Effector memory CD4-positive, alpha-beta T cell (primary cell): ENCODE measurements around the gene GARRE1.
"Not testable (repeated sequence)": the region's sequence is repeated elsewhere in the genome, so short reads cannot be mapped to it uniquely, and the experiment has no call there.

Experiments used
- DNase-seq, 3 donors: peaks; one replicate each; pipeline ENCODE4 v3.0.0-alpha.2; 2020
- H3K27ac ChIP-seq: 2 replicates; pipeline ENCODE4 v1.7.0; 2013; ENCODE audit warnings: mild to moderate bottlenecking, low read length, moderate library complexity; ENCODE audit not compliant: insufficient read depth, poor library complexity, severe bottlenecking
- H3K27me3 ChIP-seq: replicated peaks from 2 replicates; pipeline ENCODE4 v1.7.0; 2013; ENCODE audit warnings: mild to moderate bottlenecking, low read length; ENCODE audit not compliant: insufficient read depth, control insufficient read depth, poor library complexity, severe bottlenecking
- H3K36me3 ChIP-seq: 2 replicates; pipeline ENCODE4 v1.7.0; 2013; ENCODE audit warnings: mild to moderate bottlenecking, low read length, moderate library complexity; ENCODE audit not compliant: control insufficient read depth, insufficient read depth
- H3K4me1 ChIP-seq: 2 replicates; pipeline ENCODE4 v1.7.0; 2013; ENCODE audit warnings: low read length, mild to moderate bottlenecking; ENCODE audit not compliant: control insufficient read depth, insufficient read depth, poor library complexity, severe bottlenecking
- H3K4me3 ChIP-seq: 2 replicates; pipeline ENCODE4 v1.7.0; 2013; ENCODE audit warnings: low read length, low read depth, mild to moderate bottlenecking; ENCODE audit not compliant: insufficient read depth, poor library complexity, severe bottlenecking
- H3K9me3 ChIP-seq: 2 replicates; pipeline ENCODE4 v1.7.0; 2013; ENCODE audit warnings: mild to moderate bottlenecking, low read length, moderate library complexity; ENCODE audit not compliant: control insufficient read depth

The GARRE1 gene

DNA sequence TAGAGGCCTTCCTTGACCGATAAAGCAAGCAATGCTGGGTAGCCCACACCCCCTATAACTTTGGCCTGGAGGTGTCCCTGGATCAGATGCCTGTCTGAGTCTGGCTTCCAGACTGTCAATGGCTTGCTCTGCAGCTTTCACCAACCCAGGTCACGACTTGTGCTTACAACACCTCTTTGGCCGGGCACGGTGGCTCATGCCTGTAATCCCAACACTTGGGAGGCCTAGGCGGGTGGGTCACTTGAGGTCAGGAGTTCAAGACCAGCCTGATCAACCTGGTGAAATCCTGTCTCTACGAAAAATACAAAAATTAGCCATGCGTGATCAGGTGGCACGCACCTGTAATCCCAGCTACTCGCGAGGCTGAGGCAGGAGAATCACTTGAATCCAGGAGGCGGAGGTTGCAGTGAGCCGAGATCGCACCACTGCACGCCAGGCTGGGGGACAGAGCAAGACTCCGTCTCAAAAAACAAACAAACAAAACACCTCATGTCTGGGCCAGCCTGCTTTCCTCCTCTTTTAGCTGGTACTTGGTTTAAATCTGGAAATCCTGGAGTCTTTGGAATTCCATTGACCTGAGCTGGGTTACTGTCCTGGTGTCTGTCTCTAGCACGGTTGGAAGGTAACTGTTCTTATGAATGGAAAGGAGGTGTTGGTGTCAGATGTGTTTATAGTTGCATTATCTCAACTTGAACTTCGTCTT is 10.3 kb upstream of the GARRE1 start:
- Histone ChIP-seq H3K27ac (no peak overlapping the region), H3K36me3 (no peaks in the 10 kb centered on the region), H3K4me1 (no peaks in the 10 kb centered on the region), H3K9me3 (no peaks in the 10 kb centered on the region), H3K4me3 (no peak overlapping the region), H3K27me3 (no peaks in the 10 kb centered on the region)
- DNase-seq = no peak

DNA sequence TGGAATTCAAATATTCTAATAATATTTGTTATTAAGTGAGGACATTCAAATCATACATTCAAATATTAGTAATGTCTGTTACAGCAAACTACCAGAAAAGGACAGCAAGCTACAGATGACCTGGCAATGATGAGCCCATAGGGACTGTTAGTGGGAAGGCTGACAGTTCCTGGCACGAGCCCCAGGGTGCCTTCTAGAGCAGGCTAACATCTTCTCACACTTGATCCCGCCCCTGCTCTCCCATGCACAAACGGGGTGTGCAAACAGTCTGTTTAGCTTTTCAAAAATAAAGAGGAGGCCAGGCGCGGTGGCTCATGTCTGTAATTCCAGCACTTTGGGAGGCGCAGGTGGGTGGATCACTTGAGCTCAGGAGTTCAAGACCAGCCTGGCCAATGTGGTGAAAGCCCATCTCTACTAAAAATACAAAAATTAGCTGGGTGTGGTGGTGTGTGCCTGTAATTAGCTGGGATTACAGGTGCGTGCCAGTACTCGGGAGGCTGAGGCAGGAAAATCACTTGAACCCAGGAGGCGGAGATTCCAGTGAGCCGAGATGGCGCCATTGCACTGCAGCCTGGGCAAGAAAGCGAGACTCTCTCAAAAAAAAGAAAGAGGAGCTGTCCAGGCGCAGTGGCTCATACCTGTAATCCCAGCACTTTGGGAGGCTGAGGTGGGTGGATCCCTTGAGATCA is 9.6 kb upstream of the GARRE1 start:
- Histone ChIP-seq H3K4me3 (no peak overlapping the region), H3K36me3 (no peaks in the 10 kb centered on the region), H3K9me3 (no peaks in the 10 kb centered on the region), H3K4me1 (no peaks in the 10 kb centered on the region), H3K27me3 (no peaks in the 10 kb centered on the region), H3K27ac (no peak overlapping the region)
- DNase-seq = no peak

DNA sequence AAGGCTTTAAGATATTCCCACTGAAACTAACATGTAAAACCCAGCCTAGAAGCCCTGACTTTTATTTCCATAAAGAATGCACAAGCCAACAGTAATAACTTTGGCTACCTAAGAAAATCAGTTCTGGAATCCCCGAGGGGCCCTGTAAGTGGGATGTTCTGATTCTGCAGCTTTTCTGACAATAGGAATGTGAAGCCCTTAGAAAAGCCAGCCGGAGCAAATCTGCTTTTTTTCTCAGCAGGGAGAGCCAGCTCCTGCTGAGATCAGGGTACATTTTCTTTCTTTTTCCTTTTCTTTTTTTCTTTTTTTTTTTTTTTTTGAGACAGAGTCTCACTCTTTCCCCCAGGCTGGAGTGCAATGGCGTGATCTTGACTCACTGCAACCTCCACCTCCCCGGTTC is 8.0 kb upstream of the GARRE1 start:
- DNase-seq = no peak
- Histone ChIP-seq H3K27ac (no peak overlapping the region), H3K36me3 (no peaks in the 10 kb centered on the region), H3K9me3 (no peaks in the 10 kb centered on the region), H3K4me1 (no peaks in the 10 kb centered on the region), H3K4me3 (no peak overlapping the region), H3K27me3 (no peaks in the 10 kb centered on the region)

DNA sequence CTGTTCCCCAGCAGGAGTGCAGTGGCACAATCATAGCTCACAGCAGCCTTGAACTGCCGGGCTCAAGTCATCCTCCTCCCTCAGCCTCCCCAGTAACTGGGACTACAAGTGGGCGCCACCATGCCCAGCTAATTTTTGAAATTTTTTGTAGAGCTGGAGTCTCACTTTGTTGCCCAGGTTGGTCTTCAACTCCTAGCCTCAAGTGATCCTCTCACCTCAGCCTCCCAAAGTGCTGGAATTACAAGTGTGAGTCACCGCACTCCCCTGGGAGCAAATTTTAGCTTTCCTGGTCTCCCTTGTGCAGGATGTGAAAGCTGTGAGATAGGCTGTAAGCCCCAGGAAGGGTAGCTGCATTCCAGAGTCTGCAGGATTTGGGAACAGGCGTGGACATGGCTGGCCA is 5.4 kb upstream of the GARRE1 start:
- Histone ChIP-seq H3K4me1 (no peaks in the 10 kb centered on the region), H3K27me3 (no peaks in the 10 kb centered on the region), H3K4me3 (no peak overlapping the region), H3K36me3 (no peaks in the 10 kb centered on the region), H3K27ac (no peak overlapping the region), H3K9me3 (no peaks in the 10 kb centered on the region)
- no peak for DNase-seq

DNA sequence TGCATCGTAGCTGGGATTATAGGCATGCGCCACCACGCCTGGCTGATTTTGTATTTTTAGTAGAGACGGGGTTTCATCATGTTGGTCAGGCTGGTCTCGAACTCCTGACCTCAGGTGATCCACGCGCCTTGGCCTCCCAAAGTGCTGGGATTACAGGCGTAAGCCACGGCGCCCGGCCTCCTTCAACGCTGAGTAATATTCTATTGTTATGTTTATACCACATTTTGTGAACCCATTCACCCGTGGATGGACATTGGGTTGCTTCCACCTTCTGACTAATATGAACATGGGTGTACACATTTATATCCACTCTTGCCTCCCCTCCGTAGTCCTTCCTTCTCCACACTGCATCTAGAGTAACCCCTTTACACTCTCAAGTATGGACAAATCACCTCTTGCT is 1.2 kb upstream of the GARRE1 start:
- H3K9me3 ChIP-seq, H3K4me3 ChIP-seq, H3K4me1 ChIP-seq, H3K36me3 ChIP-seq, H3K27ac ChIP-seq, DNase-seq, H3K27me3 ChIP-seq: not testable (repeated sequence)

DNA sequence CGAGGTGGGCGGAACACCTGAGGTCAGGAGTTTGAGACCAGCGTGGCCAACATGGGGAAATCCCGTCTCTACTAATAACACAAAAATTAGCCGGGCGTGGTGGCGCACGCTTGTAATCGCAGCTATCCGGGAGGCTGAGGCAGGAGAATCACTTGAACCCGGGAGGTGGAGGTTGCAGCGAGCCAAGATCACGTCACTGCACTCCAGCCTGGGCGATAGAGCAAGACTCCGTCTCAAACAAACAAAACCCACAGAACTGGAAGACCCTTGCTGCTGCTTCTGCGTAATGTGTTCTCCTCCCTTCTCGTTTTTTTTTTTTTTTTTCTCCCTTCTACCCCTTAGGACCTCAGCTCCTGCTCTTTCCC is 691 bp upstream of the GARRE1 start:
- Histone ChIP-seq H3K27ac (peak overlapping the region; percentile 89), H3K4me3 (peak overlapping the region; percentile 81)
- H3K4me1 ChIP-seq, H3K27me3 ChIP-seq, H3K9me3 ChIP-seq, H3K36me3 ChIP-seq, DNase-seq: not testable (repeated sequence)

DNA sequence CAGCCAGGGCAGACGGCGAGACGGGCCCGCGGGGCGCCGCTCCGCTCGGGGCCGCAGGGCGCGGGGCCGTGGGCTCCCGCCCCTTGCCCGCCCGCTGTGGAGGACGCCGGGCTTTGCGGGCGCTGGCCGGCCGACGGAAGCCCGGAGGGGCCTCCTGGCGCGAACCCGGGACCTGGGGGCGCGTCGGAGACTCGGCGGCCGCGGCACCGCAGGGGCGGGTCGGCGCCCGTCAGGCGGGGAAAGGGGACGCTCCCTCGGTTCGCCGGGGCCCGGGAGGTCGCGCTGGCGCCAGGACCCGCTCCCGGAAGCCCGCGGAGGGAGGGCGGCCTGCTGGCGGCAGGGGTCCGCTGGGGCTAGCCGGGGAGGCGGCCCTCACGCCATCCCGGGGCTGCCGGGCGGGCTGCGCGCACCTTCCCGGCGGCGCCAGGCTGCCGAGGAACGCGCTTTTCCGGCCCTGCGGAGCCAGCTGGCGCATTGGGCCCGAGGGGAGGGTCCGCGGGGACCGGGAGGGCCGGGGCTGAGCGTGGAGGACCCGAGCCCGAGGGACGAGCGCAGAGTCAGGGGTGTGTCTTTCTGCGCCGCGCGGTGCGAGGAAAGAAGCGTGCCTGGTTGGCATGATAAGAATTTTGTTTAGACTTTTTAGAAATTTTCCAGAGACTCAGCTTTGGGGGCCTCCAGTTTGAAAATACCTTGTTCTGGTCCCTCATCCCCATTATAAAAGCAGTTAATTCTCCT is 511 bp downstream of the GARRE1 start:
- Histone ChIP-seq H3K36me3 (no peaks in the 10 kb centered on the region), H3K27ac (peak overlapping the region; percentile 73), H3K4me3 (peak overlapping the region; percentile 63), H3K4me1 (peaks cover 7% of the 10 kb centered on the region), H3K9me3 (no peaks in the 10 kb centered on the region), H3K27me3 (no peaks in the 10 kb centered on the region)
- peak; percentile 5 to 12 (median 11) for DNase-seq

DNA sequence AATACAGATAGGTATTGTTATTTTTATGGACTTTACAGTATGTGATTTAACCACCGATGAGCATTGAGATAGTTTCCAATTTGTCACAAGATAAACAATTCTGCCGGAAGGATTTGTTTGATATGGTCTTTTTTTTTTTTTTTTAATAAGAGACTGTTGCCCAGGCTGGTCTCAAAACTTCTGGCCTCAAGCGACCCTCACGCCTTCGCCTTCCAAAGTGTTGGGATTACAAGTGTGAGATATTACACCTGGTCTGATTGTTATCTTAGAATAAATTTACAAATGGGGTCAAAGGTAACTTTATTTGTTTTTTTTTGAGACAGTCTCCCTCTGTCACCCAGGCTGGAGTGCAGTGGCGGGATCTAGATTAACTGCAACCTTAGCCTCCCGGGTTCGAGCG is 1.2 kb downstream of the GARRE1 start:
- Histone ChIP-seq H3K27me3 (no peaks in the 10 kb centered on the region), H3K27ac (peak overlapping the region; percentile 73), H3K4me1 (peaks cover 7% of the 10 kb centered on the region), H3K9me3 (no peaks in the 10 kb centered on the region), H3K4me3 (peak overlapping the region; percentile 63), H3K36me3 (no peaks in the 10 kb centered on the region)
- no peak for DNase-seq

DNA sequence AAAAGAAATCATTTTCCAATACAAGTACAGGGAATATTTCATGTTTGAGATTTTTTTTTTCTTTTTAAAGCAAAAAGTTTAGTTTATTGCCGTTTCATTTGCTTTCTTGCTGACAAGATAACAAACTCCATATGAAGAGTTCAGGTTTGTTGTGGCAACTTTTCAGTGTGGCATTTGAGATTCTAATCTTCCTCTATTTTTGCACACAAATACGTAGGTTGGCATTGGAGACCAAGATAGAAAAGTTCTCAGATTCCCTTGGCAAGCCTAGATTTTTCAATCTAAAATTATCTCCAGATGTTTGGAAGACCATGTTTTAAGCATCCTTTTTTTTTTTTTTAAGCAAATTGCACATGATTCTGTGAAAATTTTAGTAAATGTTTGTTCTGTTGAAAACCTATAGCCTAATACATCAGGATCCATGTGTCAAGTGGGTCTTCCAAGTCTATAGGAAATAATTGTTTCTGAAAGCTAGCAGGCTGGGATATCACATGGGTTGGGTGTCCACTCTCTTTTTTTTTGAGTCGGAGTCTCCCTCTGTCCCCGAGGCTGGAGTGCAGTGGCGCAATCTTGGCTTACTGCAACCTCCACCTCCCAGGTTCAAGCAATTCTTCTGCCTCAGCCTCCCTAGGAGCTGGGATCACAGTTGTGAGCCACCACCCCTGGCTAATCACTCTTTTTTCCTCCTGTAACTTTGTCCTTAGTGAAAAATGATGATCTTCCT is 2.6 kb downstream of the GARRE1 start:
- Histone ChIP-seq H3K4me1 (peaks cover 7% of the 10 kb centered on the region), H3K9me3 (no peaks in the 10 kb centered on the region), H3K27me3 (no peaks in the 10 kb centered on the region)

DNA sequence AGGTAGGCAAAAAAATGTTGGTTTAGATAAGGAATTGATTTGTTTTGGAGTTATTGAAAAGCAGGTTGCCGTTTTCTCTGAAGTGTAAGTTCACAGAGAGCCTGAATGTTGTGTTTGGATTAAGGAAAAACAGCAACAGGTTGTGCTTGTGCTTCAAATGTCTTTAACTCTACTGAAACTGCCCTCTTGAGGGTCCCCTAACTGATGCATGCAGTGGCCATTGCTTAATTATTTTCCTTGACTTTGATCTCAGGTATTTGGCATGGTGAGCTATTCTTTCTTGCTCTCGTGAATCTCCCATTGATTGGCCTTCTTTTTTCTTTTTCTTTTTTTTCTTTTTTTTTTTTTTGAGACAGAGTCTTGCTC is 3.2 kb downstream of the GARRE1 start:
- no peak for DNase-seq
- H3K27me3 ChIP-seq = no peaks in the 10 kb centered on the region
- no peaks in the 10 kb centered on the region for H3K36me3 ChIP-seq
- H3K4me3 ChIP-seq = no peak overlapping the region
- H3K9me3 ChIP-seq = no peaks in the 10 kb centered on the region
- peaks cover 7% of the 10 kb centered on the region for H3K4me1 ChIP-seq
- H3K27ac ChIP-seq = no peak overlapping the region

More for the DNA sequence above, 2.6 kb downstream of the GARRE1 start:
- DNase-seq = no peak
- H3K4me3 ChIP-seq = no peak overlapping the region
- H3K27ac ChIP-seq = no peak overlapping the region
- H3K36me3 ChIP-seq = no peaks in the 10 kb centered on the region
